ENCODE data around the gene TREH. TPM values are rescaled to one million over a fixed set of nuclear protein-coding genes. Genes with fewer than 3 reads are reported as not detected.

TREH gene
- total RNA-seq, 4 donors from 2014 or later: 18.9 to 53.4 (median 32.6) TPM

DNA sequence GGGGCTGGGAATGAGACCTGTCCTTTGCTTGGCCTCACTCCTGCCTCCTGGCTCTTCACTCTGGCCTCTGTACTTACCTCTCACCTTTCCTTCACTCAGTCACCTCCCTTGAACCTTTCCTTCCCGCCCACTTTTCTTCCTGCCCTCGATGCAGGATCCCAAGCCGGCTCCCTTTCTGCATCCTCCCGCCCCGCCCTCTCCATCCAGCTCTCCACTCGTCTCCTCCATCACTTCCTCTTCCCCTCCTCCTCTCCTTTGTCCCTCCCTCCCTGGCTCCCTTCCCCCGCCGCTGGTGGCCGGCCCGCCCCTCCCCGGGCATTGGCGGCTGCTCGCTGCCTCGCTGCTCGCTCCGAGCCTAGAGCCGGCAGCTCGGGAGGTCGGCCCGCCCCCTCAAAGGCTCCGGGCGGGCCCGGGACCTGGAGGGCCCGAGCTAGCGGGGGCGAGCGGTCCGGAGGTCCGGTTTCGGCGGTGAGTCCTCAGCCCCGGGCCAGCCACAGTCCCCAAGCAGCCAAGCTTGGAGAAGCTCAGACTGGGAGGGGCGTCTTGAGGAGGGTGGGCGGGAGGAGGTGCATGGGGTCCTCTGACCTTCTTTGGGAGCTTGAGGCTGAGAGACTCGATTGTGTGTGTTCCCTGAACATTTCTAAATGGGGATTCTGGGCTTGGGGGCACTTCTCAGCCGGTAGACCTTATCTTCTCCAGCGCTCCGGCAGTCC lies 58.2 kb downstream of the TREH start:
- H3K4me1 ChIP-seq: peaks cover 0 to 53% (median 4%) of the 10 kb centered on the region in 4 donors
- no peaks in the 10 kb centered on the region for H3K9me3 ChIP-seq
- peak overlapping the region; percentile 21 to 53 (median 40) for H3K4me3 ChIP-seq
- DNase-seq: peak; percentile 38 to 82 (median 80)
- H3K27ac ChIP-seq: peak overlapping the region; percentile 25 to 81 (median 68)
- H3K27me3 ChIP-seq: no peaks in the 10 kb centered on the region
- no peak for TF ChIP-seq POLR2A (IDR thresholded peaks at IDR 0.05)
- TF ChIP-seq, protein P1, sequence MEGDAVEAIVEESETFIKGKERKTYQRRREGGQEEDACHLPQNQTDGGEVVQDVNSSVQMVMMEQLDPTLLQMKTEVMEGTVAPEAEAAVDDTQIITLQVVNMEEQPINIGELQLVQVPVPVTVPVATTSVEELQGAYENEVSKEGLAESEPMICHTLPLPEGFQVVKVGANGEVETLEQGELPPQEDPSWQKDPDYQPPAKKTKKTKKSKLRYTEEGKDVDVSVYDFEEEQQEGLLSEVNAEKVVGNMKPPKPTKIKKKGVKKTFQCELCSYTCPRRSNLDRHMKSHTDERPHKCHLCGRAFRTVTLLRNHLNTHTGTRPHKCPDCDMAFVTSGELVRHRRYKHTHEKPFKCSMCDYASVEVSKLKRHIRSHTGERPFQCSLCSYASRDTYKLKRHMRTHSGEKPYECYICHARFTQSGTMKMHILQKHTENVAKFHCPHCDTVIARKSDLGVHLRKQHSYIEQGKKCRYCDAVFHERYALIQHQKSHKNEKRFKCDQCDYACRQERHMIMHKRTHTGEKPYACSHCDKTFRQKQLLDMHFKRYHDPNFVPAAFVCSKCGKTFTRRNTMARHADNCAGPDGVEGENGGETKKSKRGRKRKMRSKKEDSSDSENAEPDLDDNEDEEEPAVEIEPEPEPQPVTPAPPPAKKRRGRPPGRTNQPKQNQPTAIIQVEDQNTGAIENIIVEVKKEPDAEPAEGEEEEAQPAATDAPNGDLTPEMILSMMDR (IDR thresholded peaks at IDR 0.05): no peak
- peaks cover 0 to 17% (median 0%) of the 10 kb centered on the region in 3 donors for H3K36me3 ChIP-seq

DNA sequence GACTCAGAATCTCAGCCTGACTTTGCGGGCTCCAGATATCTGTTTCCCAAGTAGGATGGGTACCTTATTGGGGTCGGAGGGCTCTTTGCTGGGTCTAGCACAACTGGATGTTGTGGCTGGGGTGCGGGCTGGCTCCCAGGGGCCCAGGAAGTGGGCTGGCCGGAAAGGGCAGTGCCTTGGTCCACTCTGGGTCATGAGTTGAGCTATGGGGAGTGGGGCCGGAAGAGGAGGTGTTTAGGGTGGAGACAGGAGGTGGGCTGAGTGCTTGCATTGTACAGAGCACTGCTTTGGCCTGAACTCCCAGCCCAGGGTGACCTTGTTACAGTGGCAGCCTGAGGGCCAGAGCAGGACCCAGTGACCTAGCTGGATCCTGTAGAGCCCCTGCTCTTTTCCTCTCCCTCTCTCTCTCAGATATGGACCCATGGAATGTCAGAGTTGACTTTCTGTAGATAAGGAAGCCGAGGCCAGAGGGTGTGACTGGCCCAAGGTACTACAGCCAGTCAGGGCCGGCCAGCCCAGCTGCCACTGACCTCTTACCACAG lies 58.9 kb downstream of the TREH start:
- TF ChIP-seq, protein P1 (IDR thresholded peaks at IDR 0.05): no peak
- no peak for TF ChIP-seq POLR2A (IDR thresholded peaks at IDR 0.05)
- H3K4me3 ChIP-seq: peak overlapping the region; percentile 21 to 53 (median 40)
- H3K4me1 ChIP-seq: peaks cover 0 to 56% (median 4%) of the 10 kb centered on the region in 4 donors
- peak in 1 of 3 donors; percentile 36 for DNase-seq
- peaks cover 0 to 17% (median 0%) of the 10 kb centered on the region in 3 donors for H3K36me3 ChIP-seq
- no peaks in the 10 kb centered on the region for H3K27me3 ChIP-seq
- H3K9me3 ChIP-seq: no peaks in the 10 kb centered on the region
- peak overlapping the region; percentile 25 to 81 (median 68) for H3K27ac ChIP-seq

DNA sequence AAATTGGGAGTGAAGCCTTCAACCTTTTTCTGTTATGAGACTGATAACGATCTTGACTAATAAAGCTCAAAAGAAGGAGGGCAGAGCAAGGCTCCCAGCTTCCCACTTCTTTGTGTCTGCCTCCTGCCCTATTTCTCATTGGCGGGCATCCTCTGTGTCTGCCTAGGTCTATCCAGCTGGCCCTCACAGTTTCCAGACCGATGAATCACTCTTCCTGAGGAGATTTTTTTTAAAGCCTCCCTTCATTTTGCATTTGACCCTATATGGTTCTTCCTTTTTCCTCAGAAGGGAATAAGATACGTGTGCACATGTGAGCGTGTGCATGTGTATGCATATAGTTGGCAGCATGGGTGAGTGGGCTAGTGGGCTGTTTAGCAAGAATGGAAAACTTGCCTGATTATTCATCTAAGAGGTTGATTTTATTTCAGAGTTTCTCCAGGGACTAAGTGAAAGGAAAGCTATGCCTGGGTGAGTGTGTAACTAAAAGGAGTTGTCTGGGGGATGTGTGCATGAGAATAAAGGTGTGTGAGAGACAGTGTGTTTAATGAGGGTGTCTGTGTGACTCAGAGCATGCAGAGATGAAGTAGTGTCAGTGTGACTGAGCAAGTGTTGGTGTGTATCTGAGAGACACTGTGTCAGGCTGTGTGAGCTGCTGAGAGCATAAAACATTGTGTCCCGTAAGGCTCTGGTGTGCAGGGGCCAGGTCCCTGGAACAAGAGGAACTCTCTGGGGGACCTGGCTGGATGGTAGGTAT lies 59.8 kb downstream of the TREH start:
- TF ChIP-seq POLR2A (IDR thresholded peaks at IDR 0.05): no peak
- TF ChIP-seq, protein P1 (IDR thresholded peaks at IDR 0.05): no peak
- peak overlapping the region; percentile 53 to 81 (median 69) for H3K27ac ChIP-seq
- DNase-seq: peak in 1 of 3 donors; percentile 20
- H3K27me3 ChIP-seq: no peaks in the 10 kb centered on the region
- no peaks in the 10 kb centered on the region for H3K9me3 ChIP-seq
- H3K36me3 ChIP-seq: peaks cover 0 to 17% (median 0%) of the 10 kb centered on the region in 3 donors
- H3K4me1 ChIP-seq: peaks cover 0 to 50% (median 4%) of the 10 kb centered on the region in 4 donors
- no peak overlapping the region for H3K4me3 ChIP-seq

DNA sequence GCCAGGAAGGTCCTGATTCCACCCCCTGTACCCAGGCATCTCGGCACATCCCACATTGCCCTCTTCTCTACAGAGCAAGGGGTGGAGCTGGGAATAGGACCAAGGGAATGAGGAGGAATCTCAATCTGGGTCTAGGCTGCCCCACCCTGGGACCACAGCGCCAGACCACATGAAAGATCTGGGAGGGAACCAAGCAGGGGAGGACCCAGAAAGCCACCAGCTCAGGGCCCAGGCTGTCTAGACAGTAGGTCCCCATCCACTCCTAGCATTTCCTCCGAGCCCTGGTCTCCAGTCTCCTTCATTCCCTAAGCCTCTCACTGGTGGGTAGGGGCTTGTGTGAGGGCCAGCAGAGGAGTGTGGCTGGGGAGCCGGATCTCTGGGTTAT lies 60.5 kb downstream of the TREH start:
- Histone ChIP-seq H3K36me3 (peaks cover 0 to 23% (median 0%) of the 10 kb centered on the region in 3 donors), H3K27me3 (no peaks in the 10 kb centered on the region), H3K9me3 (no peaks in the 10 kb centered on the region), H3K4me3 (no peak overlapping the region), H3K4me1 (peaks cover 0 to 50% (median 4%) of the 10 kb centered on the region in 4 donors), H3K27ac (peak overlapping the region; percentile 36 to 81 (median 64))
- TF ChIP-seq, protein P1 (IDR thresholded peaks at IDR 0.05): no peak
- TF ChIP-seq POLR2A (IDR thresholded peaks at IDR 0.05): no peak
- peak in 1 of 3 donors; percentile 44 for DNase-seq

DNA sequence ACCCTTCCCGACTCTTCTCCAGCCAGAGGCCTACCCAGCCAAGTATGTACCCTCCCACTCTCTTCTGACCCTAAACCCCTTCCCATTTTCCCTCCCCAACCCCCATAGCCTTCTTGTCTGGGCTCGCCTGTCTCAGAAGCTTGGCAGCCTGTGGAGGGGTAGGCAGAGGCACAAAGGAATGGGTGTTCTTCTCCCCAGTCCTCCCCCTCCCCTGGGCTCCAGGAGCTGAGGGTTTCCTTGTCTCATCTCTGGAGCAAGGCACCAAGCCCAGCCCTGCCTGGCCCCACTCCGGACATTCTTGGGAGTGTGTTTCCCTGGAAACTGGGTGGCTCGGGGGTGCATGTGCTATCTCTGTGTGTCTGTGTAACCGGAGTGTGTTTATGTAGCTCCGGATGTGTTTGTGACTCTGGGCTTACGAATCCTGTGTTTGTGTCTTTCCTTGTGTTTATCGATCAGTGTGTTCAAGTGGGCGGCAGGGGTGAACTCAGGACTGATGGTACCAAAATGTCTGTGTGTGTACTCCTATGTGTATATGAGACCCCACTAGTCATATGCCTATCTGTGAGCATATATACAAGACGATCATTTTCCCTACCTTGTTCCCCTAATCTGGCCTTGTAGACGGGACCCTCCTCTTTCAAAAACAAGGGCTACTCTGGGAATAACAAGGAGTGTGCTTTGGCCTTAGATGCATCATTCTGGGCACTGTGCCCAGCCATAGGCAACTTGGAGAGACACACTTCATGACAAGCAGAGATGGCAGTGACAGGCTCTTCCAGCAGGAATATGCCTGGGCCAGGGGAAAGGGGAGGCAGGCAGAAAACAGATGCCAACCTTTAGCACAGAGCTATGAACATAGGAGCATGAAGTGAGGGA lies 61.1 kb downstream of the TREH start:
- Histone ChIP-seq H3K4me3 (no peak overlapping the region), H3K27ac (peak overlapping the region; percentile 36 to 81 (median 64)), H3K4me1 (peaks cover 0 to 50% (median 4%) of the 10 kb centered on the region in 4 donors), H3K27me3 (no peaks in the 10 kb centered on the region), H3K36me3 (peaks cover 0 to 26% (median 0%) of the 10 kb centered on the region in 3 donors), H3K9me3 (no peaks in the 10 kb centered on the region)
- no peak for TF ChIP-seq POLR2A (IDR thresholded peaks at IDR 0.05)
- TF ChIP-seq, protein P1 (IDR thresholded peaks at IDR 0.05): no peak
- peak; percentile 24 to 69 (median 56) for DNase-seq
